Activated T-cell treated with anti-CD3 and anti-CD28 coated beads for 24 hours (primary cell): ENCODE results near the gene CRELD1.
"Not testable (repeated sequence)": the region's sequence is repeated elsewhere in the genome, so short reads cannot be mapped to it uniquely, and the experiment has no call there.

Experiments
- DNase-seq: peaks from one replicate; pipeline ENCODE4 v3.0.0-alpha.2; 2020; ENCODE audit warnings: low read depth

The CRELD1 gene, protein sequence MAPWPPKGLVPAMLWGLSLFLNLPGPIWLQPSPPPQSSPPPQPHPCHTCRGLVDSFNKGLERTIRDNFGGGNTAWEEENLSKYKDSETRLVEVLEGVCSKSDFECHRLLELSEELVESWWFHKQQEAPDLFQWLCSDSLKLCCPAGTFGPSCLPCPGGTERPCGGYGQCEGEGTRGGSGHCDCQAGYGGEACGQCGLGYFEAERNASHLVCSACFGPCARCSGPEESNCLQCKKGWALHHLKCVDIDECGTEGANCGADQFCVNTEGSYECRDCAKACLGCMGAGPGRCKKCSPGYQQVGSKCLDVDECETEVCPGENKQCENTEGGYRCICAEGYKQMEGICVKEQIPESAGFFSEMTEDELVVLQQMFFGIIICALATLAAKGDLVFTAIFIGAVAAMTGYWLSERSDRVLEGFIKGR

DNA sequence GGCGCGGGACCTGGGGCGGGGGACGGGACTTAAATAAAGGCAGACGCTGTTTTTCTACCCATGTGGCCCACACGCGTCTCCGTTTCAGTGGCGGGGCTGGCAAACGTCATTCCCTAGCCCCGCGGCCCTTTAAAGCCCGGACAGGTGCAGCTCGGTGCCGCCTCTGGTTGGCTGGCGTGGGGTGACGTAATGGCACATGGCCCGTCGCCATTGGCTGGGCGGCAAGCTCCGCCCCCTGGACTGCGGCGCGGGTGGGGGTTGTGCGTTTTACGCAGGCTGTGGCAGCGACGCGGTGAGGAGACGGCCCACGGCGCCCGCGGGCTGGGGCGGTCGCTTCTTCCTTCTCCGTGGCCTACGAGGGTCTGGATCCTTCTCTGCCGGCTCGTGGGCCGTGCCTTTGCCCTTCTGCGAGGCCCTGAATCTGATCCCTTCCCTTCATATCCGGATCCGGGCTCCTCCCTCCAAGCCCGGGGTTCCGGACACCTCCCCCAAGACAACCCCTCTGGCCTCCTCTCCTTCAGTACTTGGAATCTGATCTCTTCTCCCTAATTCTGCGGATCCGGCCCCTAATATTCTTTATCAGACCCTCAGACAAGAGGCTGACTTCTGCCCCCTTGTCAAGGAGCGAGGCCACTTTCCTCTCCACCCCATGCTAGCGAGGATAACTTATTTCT lies at the start of gene CRELD1:
CRELD1 (plus strand) TSS at position 274 of the 674 bp plus-strand sequence. CDS start 605 bp downstream, outside the sequence.
- peak; percentile 95 for DNase-seq

DNA sequence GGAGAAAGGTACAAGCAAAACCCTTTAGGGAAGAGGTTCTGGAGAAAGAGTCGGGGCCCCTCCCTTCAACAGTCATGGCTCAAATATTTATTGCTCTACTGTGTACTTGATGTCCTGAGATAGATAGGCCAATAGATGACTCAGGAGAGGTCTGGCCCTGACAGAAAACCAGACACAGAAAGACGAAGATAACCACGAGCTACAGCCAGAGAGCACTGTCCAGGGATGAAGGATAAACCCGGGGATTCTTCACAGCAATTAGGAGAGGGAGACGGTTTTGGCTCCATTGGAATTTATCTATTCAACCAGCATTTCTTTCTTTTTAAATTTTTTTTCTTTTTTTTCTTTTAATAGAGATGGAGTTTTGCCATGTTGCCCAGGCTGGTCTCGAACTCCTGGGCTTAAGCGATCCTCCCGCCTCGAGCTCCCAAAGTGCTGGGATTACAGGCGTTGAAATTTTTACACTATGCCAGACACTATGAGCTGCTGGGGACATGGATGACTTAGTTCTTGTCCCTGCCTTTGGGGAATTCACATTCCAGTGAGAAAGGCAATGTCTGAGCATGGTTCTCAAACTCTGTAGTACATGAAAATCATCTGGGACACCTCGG lies 49.0 kb upstream of the CRELD1 start:
- DNase-seq: no peak

DNA sequence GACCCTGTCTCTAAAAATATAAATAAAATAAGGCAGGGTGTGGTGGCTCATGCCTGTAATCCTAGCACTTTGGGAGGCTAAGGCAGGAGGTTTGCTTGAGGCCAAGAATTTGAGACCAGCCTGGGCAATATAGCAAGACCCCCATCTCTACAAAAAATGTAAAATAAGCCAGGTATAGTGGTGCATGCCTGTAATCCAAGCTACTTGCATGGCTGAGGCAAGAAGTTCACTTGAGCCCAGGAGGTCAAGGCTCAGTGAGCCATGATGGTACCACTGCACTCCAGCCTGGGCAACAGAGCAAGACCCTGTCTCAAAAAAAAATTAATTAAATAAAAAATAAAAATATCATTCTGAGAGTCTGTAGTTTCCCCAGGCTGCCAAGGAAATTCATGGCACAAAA lies 47.3 kb upstream of the CRELD1 start:
- DNase-seq: no peak

DNA sequence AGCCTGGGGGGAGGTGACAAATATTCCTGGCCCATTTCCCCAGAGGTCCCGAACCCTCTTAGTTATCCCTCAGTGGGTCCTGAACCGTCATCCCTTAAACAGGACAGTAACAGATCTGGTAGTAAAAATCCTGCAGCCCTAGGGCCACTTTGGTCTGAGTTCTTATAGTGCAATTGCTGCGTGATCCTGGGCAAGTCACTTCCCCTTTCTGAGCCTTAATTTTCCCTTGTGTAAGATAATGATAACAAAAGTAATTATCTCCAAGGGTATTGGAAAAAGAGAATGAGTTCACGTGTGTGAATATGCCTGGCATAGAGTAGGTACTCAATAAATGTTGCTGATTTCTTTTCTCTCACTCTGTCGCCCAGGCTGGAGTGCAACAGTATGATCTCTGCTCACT lies 46.2 kb upstream of the CRELD1 start:
- no peak for DNase-seq

DNA sequence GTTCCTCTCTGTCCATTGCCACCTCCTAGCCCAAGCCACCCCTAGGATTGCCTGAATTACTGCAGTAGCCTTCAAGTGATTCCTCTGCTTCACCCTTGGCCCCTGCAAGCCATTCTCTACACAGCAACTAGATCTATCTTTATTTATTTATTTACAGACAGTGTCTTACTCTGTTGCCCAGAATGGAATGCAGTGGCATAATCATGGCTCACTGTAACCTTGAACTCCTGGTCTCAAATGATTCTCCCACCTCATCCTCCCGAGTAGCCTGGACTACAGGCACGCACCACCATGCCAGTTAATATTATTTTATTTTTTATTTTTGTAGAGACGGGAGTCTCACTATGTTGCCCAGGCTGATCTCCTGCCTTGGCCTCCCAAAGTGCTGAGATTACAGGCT lies 45.1 kb upstream of the CRELD1 start:
- no peak for DNase-seq

DNA sequence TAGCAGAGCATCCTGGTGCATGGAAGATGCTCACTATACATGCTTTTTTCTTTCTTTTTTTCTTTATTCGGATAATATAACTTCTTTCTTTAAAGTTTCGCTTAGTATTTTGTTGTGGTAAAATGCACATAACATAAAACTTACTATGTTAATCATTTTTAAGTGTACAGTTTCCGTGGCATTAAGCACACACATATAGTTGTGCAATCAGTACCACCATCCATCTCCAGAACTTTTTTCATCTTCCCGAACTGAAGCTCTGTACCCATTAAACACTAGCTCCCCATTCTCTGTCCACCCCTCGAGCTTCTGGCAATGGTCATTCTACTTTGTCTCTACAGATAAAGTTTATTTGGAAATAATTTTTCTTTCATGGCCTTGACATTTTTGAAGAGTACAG lies 44.2 kb upstream of the CRELD1 start:
- DNase-seq: no peak

DNA sequence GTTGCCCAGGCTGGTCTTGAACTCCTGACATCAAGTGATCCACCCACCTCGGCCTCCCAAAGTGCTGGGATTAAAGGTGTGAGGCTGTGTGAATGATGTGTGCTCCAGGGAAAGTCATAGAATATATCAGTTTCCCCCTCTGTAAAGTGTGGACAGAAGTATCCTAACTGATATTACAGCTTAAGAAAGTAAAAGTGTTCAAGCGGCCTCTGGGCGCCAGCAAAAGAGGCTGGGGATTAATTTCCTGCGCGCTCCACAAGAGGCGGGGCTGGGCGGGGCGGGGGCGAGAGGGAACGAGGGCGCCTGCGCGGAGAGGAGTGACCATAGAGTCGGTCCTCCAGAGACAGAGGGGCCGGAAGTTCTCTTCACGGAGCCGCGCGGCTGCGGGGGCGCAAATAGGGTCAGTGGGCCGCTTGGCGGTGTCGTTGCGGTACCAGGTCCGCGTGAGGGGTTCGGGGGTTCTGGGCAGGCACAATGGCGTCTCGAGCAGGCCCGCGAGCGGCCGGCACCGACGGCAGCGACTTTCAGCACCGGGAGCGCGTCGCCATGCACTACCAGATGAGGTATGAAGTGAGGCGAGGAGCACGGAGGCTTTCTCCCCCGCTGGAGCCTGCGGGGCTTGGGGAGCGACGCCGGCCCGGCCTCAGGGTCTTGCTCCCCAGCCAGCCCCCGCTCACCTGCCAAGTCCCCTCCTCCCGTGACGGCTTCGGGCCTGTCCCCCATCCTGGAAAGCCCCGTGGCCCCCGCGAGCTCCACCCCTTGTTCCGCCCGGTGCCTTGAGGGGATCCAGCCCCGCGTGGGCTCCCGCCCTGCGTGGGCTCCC lies 43.2 kb upstream of the CRELD1 start, which contains the start of gene JAGN1:
JAGN1 (plus strand) TSS at position 362 of the 823 bp plus-strand sequence; CDS start at position 475, 113 bp downstream.
- peak; percentile 89 for DNase-seq

DNA sequence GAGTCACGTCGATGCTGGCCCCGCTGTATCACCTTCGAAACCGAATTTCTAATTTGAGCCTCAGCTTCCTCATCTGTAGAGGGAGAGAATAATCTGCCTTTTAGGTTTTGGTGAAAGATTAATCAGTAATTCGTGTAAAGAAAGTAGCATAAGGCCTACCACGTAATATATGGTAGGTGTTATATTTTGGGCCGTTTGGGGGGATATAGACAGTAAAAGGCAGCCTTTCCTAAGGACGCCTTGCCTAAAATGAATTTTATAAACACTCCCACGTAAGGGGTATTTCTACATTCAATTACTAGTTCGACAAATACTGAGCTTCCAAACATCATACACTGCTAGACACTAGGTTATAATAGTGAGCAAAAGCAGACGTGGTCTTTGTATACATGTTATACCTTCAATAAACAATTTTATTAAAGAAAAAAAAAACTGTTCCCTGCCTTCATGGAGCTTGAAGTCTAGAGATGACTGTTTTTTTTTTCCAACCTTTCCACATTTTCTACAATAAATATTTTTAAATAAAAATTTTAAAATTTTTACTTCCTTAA lies 42.5 kb upstream of the CRELD1 start:
- DNase-seq: no peak

DNA sequence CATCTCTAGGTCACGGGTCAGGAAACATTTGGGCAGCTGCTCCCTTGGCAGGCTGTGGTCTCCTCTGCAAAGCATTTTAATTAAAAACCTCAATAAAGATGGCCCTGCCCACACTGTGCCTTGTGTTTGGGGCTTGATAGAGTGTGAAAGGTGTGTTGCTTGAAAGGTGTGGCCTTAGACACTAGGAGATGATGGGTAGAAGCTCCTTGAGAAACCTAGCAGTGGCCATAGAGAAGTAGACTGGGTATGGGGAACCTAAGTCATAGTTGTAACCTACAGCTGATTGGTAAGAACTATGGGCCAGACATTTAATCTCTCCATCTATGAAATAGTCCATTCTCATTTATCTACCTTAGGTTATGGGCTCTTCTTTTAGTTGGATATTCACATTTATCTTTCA lies 39.9 kb upstream of the CRELD1 start:
- no peak for DNase-seq

DNA sequence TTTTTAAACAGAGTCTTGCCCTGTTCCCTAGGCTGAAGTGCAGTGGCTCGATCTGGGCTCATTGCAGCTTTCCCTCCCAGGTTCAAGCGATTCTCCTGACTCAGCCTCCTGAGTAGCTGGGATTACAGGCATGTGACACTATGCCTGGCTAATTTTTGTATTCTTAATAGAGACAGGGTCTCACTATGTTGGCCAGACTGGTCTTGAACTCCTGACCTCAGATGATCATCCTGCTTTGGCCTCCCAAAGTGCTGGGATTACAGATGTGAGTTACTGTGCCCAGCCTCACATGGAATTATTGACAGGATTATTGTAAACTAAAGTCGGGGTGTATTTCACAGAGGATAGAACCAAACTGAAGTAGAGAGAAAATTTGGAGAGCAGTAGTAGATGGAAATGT lies 37.9 kb upstream of the CRELD1 start:
- not testable (repeated sequence) for DNase-seq

DNA sequence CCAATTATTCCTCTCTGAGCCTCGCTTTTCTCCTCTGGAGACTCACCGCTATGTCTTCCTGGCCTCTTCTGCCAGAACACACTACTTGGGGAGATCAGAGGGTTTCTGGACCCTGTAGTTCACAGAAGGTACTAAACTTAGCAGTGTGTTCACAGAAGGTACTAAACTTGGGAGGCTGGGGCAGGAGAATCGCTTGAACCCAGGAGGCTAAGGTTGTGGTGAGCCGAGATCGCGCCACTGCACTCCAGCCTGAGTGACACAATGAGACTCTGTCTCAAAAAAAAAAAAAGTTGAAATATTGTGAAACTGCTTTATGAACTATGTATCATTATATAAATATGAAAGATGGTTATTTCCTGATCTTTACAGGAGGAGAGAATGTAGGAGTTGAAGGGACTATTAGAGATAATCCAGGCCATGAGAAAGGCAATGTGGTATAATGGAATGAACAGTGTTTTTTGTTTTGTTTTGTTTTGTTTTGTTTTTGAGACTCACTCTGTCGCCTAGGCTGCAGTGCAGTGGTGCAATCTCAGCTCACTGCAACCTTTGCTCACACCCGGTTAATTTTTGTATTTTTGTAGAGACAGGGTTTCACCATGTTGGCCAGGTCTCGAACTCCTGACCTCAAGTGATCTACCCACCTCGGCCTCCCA lies 36.8 kb upstream of the CRELD1 start:
- not testable (repeated sequence) for DNase-seq

DNA sequence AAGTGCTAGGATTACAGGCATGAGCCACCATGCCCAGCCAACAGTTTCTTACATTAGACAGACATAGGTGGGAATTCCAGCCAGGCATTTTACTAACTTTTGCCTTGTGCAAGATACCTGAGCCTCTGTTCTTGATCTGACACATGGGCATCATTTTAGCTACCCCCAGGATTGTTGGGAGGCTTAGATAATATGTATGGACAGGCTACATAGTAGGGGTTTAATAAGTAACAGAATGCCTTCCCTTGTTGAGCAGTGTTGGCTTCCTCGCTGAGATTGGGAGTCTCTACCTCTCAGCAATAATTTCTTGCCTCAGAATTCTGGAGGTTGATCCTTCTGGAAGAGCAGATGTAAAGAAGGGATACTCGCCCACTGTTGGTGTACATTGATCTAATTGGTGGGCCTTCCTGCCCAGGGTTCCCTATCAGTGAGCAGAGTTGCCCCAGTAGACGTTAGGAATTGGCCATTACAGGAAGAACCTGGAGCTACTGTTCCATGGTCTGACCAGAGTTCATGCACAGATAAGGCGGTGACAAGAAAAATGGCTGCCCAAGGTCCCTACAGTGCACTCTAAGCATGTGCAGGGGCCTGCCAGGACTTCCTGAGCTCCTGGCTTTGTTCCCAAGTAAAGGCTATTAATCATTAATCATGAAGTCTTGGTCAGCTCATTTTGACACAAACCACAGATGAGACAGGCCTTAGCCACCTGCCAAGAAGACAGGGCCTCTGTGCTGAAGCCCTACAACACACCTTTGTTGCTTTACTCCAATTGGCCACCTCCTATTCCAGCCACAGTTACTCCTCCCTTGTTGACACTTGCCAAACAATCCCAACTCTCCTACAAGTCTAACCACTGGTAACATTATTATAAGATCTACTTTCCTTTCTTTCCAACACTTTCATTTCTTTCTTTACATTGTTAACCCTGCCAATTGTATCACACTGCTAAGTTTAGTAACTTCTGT lies 35.9 kb upstream of the CRELD1 start:
- DNase-seq: no peak

DNA sequence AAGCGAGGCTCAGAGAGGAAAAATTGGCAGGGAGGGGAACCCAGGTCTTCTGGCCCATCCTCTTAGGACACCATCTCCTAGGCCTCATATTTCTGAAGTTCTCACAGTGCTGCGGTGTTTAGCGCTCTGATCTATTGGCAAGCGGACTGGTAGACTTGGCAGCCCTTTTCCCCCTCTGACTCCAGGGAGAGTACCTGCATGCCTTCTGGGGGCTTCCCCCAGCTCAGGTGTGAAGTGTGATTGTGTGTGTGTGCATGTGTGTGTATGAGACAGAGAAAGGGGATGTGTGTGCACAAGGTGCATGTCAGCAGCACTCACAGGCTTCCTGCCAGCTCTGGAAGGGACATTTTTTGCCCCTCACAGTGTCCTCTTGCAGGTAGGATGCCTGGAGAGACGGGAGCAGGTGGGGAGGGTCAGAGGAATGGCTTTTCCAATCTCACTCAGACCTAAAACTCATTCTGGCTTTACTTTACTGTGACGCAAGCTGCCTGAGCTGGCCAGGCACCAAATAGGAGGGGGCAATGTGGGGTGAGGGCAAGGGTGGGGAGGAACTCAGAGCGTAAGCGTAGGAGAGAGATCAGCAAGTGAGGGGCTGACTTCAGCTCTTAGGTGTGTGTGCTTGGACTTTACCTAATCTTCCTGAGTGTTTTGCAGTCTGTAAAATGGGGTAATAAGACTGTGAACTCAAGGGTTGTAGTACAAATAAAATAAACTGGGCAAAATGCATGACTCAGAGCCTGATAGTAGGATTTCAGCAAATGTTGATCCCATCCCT lies 35.0 kb upstream of the CRELD1 start:
- DNase-seq: no peak

DNA sequence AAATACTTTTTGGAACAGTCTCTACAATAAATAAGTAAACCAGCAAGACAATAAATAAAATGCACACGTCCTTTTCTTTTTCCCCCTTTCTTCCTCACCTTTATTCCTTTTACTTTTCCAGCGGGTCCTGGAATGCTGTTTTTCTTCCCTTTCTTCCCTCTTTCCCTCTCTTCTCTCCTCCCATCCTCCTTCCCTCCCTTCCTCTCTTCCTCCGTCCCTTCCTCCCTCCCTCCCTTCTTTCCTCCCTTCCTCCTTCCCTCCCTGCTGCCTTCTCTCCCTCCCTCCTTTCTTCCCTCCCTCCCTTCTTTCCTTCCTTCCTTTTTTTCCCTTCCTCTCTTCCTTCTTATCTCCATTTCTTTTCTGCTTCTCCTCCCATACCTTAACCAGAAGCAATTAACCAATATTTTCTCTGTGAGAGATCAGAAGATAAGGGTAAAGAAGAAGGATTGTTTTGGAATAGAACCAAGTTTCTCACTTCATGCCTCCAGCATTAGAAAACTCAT lies 34.3 kb upstream of the CRELD1 start:
- no peak for DNase-seq

DNA sequence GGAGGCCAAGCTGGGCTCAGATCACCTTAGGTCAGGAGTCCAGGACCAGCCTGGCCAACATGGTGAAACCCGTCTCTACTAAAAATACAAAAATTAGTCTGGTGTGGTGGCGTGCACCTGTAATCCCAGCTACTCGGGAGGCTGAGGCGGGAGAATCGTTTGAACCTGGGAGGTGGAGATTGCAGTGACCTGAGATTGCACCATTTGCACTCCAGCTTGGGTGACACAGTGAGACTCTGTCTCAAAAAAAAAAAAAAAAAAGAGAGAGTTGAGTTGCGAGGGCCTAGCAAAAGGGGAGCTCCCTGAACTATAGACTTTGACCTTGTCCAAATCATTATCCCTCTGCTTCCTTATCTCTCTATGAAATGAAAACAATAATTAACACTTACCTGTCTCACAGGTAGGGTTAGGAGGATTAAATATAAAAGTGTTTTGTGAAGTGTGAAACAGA lies 32.6 kb upstream of the CRELD1 start:
- not testable (repeated sequence) for DNase-seq

DNA sequence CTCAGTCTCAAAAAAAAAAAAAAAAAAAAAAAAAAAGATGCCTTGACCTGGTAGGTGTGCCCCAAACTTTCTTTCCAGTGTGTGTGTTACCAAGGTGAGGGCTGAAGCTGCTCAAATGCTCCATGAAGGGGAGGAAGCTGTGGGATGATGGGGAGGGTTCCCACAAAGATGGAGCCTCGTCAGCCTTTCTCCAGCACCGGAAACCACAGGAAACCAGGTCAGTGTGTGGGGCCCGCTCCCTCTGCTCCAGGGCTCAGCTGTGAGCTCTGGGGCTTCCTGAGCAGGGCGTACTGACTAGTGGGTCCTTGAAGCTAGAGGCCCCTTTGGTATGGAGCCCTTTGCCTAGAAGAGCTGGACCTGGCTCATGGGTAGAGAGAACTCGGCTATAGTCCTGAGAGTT lies 31.7 kb upstream of the CRELD1 start:
- DNase-seq: no peak

DNA sequence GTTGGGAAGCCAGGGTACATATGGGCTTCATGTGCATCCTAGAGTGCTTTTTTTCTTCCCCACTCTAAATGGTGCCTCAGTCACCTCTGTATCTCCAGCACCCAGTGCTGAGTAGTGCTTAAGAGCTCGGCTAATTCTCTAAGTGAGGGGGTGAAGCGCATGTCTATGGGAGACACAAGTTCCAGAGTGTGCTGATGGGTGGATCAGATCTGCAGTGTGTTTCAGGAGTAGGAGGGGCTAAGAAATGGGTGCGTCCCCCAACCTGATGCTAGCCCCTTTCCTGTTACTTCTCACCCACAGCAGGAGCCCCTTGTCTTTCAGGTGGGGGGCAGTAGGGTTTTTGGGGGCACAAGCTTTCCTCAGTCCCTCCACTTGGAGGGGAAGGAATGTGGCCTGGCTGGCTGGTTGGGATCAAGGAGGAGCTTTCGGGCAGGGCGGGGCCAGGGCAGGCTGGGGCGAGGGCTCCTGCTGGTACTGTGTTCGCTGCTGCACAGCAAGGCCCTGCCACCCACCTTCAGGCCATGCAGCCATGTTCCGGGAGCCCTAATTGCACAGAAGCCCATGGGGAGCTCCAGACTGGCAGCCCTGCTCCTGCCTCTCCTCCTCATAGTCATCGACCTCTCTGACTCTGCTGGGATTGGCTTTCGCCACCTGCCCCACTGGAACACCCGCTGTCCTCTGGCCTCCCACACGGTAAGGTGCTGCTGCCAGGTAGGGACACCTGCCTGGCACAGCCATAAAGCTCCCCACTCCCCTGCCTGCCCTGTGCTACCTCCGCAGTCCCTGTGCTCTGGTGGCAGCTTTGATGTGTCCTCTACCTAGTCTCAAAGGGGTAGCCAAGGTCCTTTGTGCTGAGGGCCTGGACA lies 31.0 kb upstream of the CRELD1 start, which contains the start of gene IL17RE:
IL17RE (plus strand) TSS at position 477 of the 866 bp plus-strand sequence; CDS start at position 562, 85 bp downstream.
- no peak for DNase-seq

DNA sequence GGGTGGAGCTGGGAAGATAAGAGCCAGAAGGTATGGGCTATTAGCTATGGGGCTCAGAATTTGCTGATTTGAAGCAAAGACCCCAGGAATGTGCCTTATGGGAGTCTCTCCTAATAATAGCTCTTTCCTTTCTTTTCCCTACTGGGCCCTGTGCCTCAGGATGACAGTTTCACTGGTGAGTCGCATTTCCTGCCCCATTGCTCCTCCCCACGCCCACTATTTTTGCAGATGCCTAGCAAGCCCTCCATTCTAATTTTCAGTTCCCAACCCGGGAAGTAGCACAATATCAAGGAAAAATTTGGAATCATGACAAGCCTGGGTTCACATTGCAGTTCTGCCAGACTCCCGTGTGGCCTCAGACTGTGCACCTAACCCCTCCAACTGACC lies 30.4 kb upstream of the CRELD1 start:
- DNase-seq: no peak
